HG02973 (cell line): ENCODE measurements around the gene AADACL4.

Source experiments
- ATAC-seq: cut with Tn5 transposase; IDR thresholded peaks from one replicate; pipeline ENCODE4 v1.9.1; 2021; ENCODE audit warnings: moderate library complexity; ENCODE audit not compliant: unreplicated experiment

Gene AADACL4

DNA sequence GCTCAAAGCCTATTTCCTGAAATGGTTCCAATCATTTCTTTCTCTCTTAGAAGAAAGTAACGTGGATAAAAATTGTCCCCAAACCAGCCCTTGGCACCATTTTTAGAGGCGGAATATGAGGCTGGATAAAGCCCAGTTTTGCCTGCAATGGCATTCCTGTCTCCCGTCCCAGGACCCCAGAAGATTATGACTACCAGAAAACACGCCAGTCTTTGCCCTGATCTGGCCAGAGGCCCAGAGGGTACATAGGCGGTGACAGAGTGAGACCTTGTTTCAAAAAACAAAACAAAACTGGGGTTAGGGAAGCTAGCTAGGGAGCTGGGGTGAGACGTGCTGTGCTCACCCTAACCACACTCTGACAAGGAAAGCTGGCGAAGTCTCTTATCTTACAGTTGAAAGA is at the start of gene AADACL4:
Gene AADACL4, plus strand, starts transcription at position 301 of the 400 bp plus-strand sequence. CDS start 462 bp downstream, outside the sequence.
- no peak for ATAC-seq

GRCh38 chr1:12594490-12594889 is 49.4 kb upstream of the AADACL4 start:
- no peak for ATAC-seq

- ATAC-seq: no peak
Observed at GRCh38 chr1:12594966-12595756, 48.7 kb upstream of the AADACL4 start.

- no peak for ATAC-seq
Observed at GRCh38 chr1:12595757-12596006, 48.2 kb upstream of the AADACL4 start.

- peak; percentile 58 for ATAC-seq
Observed at GRCh38 chr1:12596007-12596821, 47.7 kb upstream of the AADACL4 start.

GRCh38 chr1:12597792-12598191 is 46.1 kb upstream of the AADACL4 start:
- ATAC-seq: no peak

GRCh38 chr1:12598974-12599373 is 44.9 kb upstream of the AADACL4 start:
- no peak for ATAC-seq

GRCh38 chr1:12599657-12600056 is 44.2 kb upstream of the AADACL4 start:
- no peak for ATAC-seq

DNA sequence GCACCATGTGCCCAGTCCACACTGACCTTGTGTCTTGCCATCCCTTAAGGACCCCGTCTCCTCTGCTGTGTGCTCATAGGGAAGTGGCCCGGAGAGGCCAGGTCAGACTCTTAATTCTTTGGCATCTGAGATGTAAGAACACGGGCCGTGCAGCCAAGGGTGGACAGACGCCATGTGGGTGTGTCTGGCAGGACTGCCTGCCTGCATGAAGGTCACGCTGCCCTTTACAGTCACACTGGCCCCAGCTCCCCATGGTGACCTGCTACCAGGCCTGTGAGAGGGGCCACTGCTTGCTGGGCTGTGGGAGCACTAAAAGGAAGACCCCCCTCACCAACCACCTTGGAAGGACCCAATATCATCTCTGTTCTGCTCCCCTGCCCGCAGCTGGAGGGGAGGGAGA is 43.5 kb upstream of the AADACL4 start:
- ATAC-seq: no peak

DNA sequence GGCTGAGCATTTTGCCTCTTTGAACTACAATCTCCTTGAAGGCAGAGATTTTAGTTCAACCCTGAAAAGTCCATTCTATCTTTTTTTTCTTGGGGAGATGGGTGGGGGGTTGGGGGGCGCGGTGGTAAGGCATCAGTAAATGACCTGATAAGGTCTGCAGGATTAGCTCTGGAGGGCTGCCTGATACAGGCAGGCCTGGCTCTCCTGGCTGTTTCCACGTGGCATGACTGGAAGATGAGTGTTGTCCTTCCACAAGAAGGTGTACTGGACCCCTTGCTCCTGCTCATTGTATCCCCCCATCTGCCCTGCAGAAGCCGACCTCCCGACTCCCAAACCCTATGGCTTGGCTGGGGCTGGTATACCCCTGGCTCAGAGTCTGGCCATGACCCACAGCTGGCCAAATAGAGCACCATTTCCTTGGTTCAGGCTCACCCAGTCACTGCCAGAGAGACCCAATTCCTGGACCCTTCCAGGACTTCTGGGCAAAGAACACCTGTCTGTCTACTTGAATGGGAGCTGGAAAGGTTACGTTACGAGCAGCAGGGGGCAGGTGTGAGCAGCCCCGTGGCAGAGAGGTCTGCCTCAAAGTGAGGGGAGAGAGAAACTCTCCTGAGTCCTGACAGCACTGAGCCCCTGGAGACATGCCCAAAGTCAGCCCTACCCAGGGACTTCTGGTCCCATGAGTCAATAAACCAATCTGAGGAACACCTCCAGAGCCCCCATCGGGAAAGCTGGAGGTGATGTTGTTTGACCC is 42.8 kb upstream of the AADACL4 start:
- no peak for ATAC-seq

GRCh38 chr1:12601700-12602658 is 41.9 kb upstream of the AADACL4 start:
- ATAC-seq: no peak

- no peak for ATAC-seq
Observed at GRCh38 chr1:12602659-12603024, 41.2 kb upstream of the AADACL4 start.

GRCh38 chr1:12603224-12603623 is 40.7 kb upstream of the AADACL4 start:
- ATAC-seq: no peak

- no peak for ATAC-seq
Observed at GRCh38 chr1:12604114-12604874, 39.6 kb upstream of the AADACL4 start.

- no peak for ATAC-seq
Observed at GRCh38 chr1:12604986-12605385, 38.9 kb upstream of the AADACL4 start.

DNA sequence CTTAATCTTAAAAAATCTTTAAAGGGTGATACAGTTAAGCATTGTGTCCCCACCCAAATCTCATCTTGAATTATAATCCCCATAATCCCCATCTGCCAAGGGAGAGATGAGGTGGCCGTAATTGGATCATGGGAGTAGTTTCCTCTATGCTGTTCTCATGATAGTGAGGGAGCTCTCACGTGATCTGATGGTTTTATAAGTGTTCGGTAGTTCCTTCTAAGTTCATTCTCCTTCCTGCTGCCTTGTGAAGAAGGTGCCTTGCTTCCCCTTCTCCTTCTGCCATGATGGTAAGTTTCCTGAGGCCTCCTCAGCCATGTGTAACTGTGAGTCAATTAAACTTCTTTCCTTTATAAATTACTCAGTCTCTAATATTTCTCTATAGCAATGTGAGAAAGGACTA is 36.6 kb upstream of the AADACL4 start:
- ATAC-seq: no peak

GRCh38 chr1:12608311-12608957 is 35.5 kb upstream of the AADACL4 start:
- no peak for ATAC-seq

- no peak for ATAC-seq
Observed at GRCh38 chr1:12609469-12610003, 34.3 kb upstream of the AADACL4 start.

GRCh38 chr1:12610305-12610935 is 33.5 kb upstream of the AADACL4 start:
- no peak for ATAC-seq
